SK-N-SH (cell line): ENCODE measurements around the gene ROBO1. TPM values are rescaled to one million over a fixed set of nuclear protein-coding genes. Genes with fewer than 3 reads are reported as not detected.

Source experiments
- CTCF ChIA-PET: fragments of 300-600, 350-600 bp; formaldehyde crosslinking; extraction: SDS; loops from one replicate; lab custom pipeline; 2021; lab: Yijun Ruan, JAX
- POLR2A ChIA-PET: fragments of 350-600 bp; sonication (Branson Sonifier 250); formaldehyde crosslinking; extraction: SDS; loops from one replicate; lab custom pipeline; 2020; ENCODE audit warnings: antibody characterized with exemption, inconsistent platforms; lab: Yijun Ruan, JAX
- DNase-seq: peaks from one replicate; pipeline ENCODE4 v3.0.0; 2012
- H2AFZ ChIP-seq: fragments of 200-600 bp; sonication (generic); 2 replicates; pipeline ENCODE4 v1.8.1; 2016; ENCODE audit warnings: antibody characterized with exemption, mild to moderate bottlenecking, low read depth
- H3F3A ChIP-seq: fragments of 200-600 bp; sonication (generic); replicated peaks from 2 replicates; pipeline ENCODE3; 2016; ENCODE audit warnings: antibody characterized with exemption, mild to moderate bottlenecking; ENCODE audit not compliant: insufficient read depth
- H3K27ac ChIP-seq, 2 experiments: fragments of 200-500 bp in 1 of 2; fragments of 200-600 bp in 1 of 2; sonication (Bioruptor generic) in 1 of 2; sonication (generic), shearing (Covaris generic) in 1 of 2; 2 replicates each; pipeline versions ENCODE4 v1.5.1 to v1.6.1; 2014 to 2016; ENCODE audit warnings: low read depth in 2 of 2, inconsistent platforms in 1 of 2, low read length in 1 of 2, mild to moderate bottlenecking in 1 of 2, mixed read lengths in 1 of 2
- H3K27me3 ChIP-seq: fragments of 200-600 bp; sonication (generic), shearing (Covaris generic); 2 replicates; pipeline ENCODE4 v1.6.1; 2016; ENCODE audit warnings: mixed run types; ENCODE audit not compliant: insufficient read depth
- H3K36me3 ChIP-seq, 2 experiments: fragments of 200-500 bp in 1 of 2; fragments of 200-600 bp in 1 of 2; sonication (Bioruptor generic) in 1 of 2; sonication (generic) in 1 of 2; replicated peaks in 1 of 2; 2 replicates each; pipeline versions ENCODE3 to v1.5.1; 2014 to 2016; ENCODE audit warnings: low read length in 1 of 2, mild to moderate bottlenecking in 1 of 2; ENCODE audit not compliant: insufficient read depth in 2 of 2, control insufficient read depth in 1 of 2
- H3K4me1 ChIP-seq, 2 experiments: fragments of 200-500 bp in 1 of 2; fragments of 200-600 bp in 1 of 2; sonication (Bioruptor generic) in 1 of 2; sonication (generic), shearing (Covaris generic) in 1 of 2; 2 replicates each; pipeline versions ENCODE4 v1.5.1 to v1.6.1; 2014 to 2016; ENCODE audit warnings: low read depth in 1 of 2, low read length in 1 of 2, mixed run types in 1 of 2; ENCODE audit not compliant: insufficient read depth in 2 of 2, control insufficient read depth in 1 of 2
- H3K4me2 ChIP-seq: fragments of 200-600 bp; sonication (generic), shearing (Covaris generic); 2 replicates; pipeline ENCODE4 v1.6.1; 2017; ENCODE audit warnings: mixed run types
- H3K4me3 ChIP-seq, 2 experiments: fragments of 200-500 bp in 1 of 2; fragments of 200-600 bp in 1 of 2; sonication (Bioruptor generic) in 1 of 2; sonication (generic), shearing (Covaris generic) in 1 of 2; 2 replicates each; pipeline versions ENCODE4 v1.5.1 to v1.8.1; 2014 to 2016; ENCODE audit warnings: low read depth in 2 of 2, inconsistent platforms in 1 of 2, low read length in 1 of 2, mild to moderate bottlenecking in 1 of 2, mixed read lengths in 1 of 2, moderate library complexity in 1 of 2
- H3K79me2 ChIP-seq: fragments of 200-600 bp; sonication (generic); 2 replicates; pipeline ENCODE4 v1.8.1; 2017; ENCODE audit warnings: mild to moderate bottlenecking; ENCODE audit not compliant: insufficient read depth
- H3K9ac ChIP-seq: fragments of 200-600 bp; sonication (generic); 2 replicates; pipeline ENCODE4 v1.6.1; 2017; ENCODE audit warnings: mixed run types
- H3K9me2 ChIP-seq: fragments of 200-600 bp; sonication (generic); 2 replicates; pipeline ENCODE4 v1.6.1; 2017; ENCODE audit warnings: mixed run types
- H3K9me3 ChIP-seq: fragments of 200-600 bp; sonication (generic); 2 replicates; pipeline ENCODE4 v1.6.1; 2017; ENCODE audit warnings: mixed run types, mild to moderate bottlenecking, moderate library complexity
- H4K20me1 ChIP-seq: fragments of 200-600 bp; sonication (generic); 2 replicates; pipeline ENCODE4 v1.6.1; 2017; ENCODE audit warnings: mild to moderate bottlenecking, mixed run types; ENCODE audit not compliant: insufficient read depth
- CHD2 ChIP-seq: fragments of 150-350 bp; IDR thresholded peaks from 2 replicates; pipeline ENCODE4 v1.6.1; 2018; ENCODE audit warnings: low read length; ENCODE audit not compliant: partially characterized antibody
- CTCF ChIP-seq: fragments of 200-600 bp; sonication (generic); IDR thresholded peaks from 2 replicates; pipeline ENCODE4 v1.6.1; 2017; ENCODE audit warnings: antibody characterized with exemption, mild to moderate bottlenecking, moderate library complexity
- FOXJ3 ChIP-seq: sonication (generic); formaldehyde crosslinking; IDR thresholded peaks from 2 replicates; pipeline ENCODE4 v1.5.1; 2020; ENCODE audit warnings: mild to moderate bottlenecking, missing genetic modification reagents
- FOXM1 ChIP-seq: IDR thresholded peaks from 2 replicates; pipeline ENCODE4 v1.4.0; 2012; ENCODE audit warnings: low read depth, mild to moderate bottlenecking
- GABPA ChIP-seq: IDR thresholded peaks from 2 replicates; pipeline ENCODE4 v1.4.0; 2012; ENCODE audit warnings: low read depth, mild to moderate bottlenecking
- JUND ChIP-seq: IDR thresholded peaks from 2 replicates; pipeline ENCODE4 v1.4.0; 2012
- NFIC ChIP-seq: IDR thresholded peaks from 2 replicates; pipeline ENCODE4 v1.4.0; 2012; ENCODE audit warnings: borderline replicate concordance
- NRF1 ChIP-seq: IDR thresholded peaks from 2 replicates; pipeline ENCODE4 v1.6.1; 2012; ENCODE audit warnings: low read depth, mild to moderate bottlenecking, low read length
- RAD21 ChIP-seq: IDR thresholded peaks from 2 replicates; pipeline ENCODE4 v1.6.1; 2012; ENCODE audit warnings: mild to moderate bottlenecking, low read length
- RFX5 ChIP-seq: IDR thresholded peaks from 2 replicates; pipeline ENCODE4 v1.6.1; 2012; ENCODE audit warnings: mild to moderate bottlenecking, improper control_type of control experiment, low read length
- SMC3 ChIP-seq: IDR thresholded peaks from 2 replicates; pipeline ENCODE4 v1.6.1; 2012; ENCODE audit warnings: low read depth, low read length, improper control_type of control experiment
- YY1 ChIP-seq: IDR thresholded peaks from 2 replicates; pipeline ENCODE4 v1.4.0; 2012; ENCODE audit warnings: low read depth, mild to moderate bottlenecking
- ZBTB33 ChIP-seq: IDR thresholded peaks from 2 replicates; pipeline ENCODE4 v1.4.0; 2012; ENCODE audit warnings: low read depth, borderline replicate concordance
- WGBS: methylation state at CpG from one replicate; pipeline ENCODE4 v1.1.6; 2017; ENCODE audit warnings: low lambda C conversion rate; 5-methylcytosine and 5-hydroxymethylcytosine counted together
- polyA plus RNA-seq, 3 experiments: library from polyadenylated mRNA; depleted of rRNA; stranded (reverse); fragments of >200 nt; gene quantifications; 2 replicates each; pipeline ENCODE4 v1.2.3, GENCODE V29; 2012
- TF ChIP-seq, protein P1 (sequence below): IDR thresholded peaks from 2 replicates; pipeline ENCODE4 v1.6.1; 2012; ENCODE audit warnings: mild to moderate bottlenecking, low read depth, low read length, moderate library complexity

ROBO1 gene
- polyA plus RNA-seq, 1 of the 3 experiments (the other 2 are of a cell fraction): 22.7 TPM

DNA sequence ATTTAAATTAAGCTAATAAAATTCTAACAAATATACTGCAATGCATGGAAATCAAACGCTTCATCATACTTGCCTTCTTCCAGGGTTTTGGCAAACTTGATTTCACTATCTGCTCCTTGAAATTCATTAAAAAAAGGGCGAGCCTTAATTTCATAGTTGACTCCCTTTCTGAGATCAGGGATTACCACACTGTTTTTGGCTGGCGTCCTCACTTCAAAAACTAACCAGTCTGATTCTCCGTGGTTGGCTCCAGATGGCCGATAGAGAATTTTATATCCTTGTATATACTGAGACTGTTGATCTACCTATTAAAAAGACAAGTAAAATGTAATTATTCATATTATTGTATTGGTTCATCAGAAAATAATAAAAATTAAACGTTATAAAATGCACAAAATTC lies 1106.8 kb downstream of the ROBO1 start:
- Histone ChIP-seq H3K27me3 (no peaks in the 10 kb centered on the region), H2AFZ (no peak overlapping the region), H3K9me3 (no peaks in the 10 kb centered on the region), H3K79me2 (no peaks in the 10 kb centered on the region), H3K4me2 (no peak overlapping the region), H3K9me2 (no peaks in the 10 kb centered on the region), H3K9ac (no peak overlapping the region), H3K4me1 (peaks cover 0 to 1% of the 10 kb centered on the region in 2 experiments; a peak in 1 of 4 replicates), H4K20me1 (no peaks in the 10 kb centered on the region), H3K4me3 (no peak overlapping the region), H3K27ac (no peak overlapping the region), H3F3A (peaks cover 7% of the 10 kb centered on the region), H3K36me3 (peaks cover 3 to 19% of the 10 kb centered on the region in 2 experiments)
- CTCF ChIA-PET: interaction anchor here (1.0 to 2.4 kb wide), 6 partner anchors 15 to 701 kb away, joined by 3 to 12 read pairs (median 3); no protein-coding TSS in a partner anchor
- no peak for DNase-seq
- 84% methylated on average over 6 of the region's 6 CpGs for WGBS
- TF ChIP-seq RAD21 (no peak), NFIC (no peak), NRF1 (no peak), GABPA (no peak), RFX5 (no peak), YY1 (no peak), FOXJ3 (CRISPR knock-in tag) (no peak), JUND (no peak), ZBTB33 (no peak)
- TF ChIP-seq, protein P1, sequence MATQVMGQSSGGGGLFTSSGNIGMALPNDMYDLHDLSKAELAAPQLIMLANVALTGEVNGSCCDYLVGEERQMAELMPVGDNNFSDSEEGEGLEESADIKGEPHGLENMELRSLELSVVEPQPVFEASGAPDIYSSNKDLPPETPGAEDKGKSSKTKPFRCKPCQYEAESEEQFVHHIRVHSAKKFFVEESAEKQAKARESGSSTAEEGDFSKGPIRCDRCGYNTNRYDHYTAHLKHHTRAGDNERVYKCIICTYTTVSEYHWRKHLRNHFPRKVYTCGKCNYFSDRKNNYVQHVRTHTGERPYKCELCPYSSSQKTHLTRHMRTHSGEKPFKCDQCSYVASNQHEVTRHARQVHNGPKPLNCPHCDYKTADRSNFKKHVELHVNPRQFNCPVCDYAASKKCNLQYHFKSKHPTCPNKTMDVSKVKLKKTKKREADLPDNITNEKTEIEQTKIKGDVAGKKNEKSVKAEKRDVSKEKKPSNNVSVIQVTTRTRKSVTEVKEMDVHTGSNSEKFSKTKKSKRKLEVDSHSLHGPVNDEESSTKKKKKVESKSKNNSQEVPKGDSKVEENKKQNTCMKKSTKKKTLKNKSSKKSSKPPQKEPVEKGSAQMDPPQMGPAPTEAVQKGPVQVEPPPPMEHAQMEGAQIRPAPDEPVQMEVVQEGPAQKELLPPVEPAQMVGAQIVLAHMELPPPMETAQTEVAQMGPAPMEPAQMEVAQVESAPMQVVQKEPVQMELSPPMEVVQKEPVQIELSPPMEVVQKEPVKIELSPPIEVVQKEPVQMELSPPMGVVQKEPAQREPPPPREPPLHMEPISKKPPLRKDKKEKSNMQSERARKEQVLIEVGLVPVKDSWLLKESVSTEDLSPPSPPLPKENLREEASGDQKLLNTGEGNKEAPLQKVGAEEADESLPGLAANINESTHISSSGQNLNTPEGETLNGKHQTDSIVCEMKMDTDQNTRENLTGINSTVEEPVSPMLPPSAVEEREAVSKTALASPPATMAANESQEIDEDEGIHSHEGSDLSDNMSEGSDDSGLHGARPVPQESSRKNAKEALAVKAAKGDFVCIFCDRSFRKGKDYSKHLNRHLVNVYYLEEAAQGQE: no peak
- POLR2A ChIA-PET: no interaction called here

- ChIA-PET CTCF (interaction anchor here (1.0 to 5.3 kb wide), 7 partner anchors 13 to 373 kb away, joined by 3 to 54 read pairs (median 12); no protein-coding TSS in a partner anchor), POLR2A (no interaction called here)
- H3K36me3 ChIP-seq: peaks cover 10 to 18% of the 10 kb centered on the region in 2 experiments
- no peak overlapping the region for H3K9ac ChIP-seq
- H3K27me3 ChIP-seq: no peaks in the 10 kb centered on the region
- no peaks in the 10 kb centered on the region for H3K9me2 ChIP-seq
- peak; percentile 72 for TF ChIP-seq SMC3
- peak; percentile 76 for TF ChIP-seq CTCF
- TF ChIP-seq FOXM1: no peak
- TF ChIP-seq CHD2: no peak
- peak; percentile 84 for TF ChIP-seq RAD21
- H2AFZ ChIP-seq: no peak overlapping the region
- H3K79me2 ChIP-seq: no peaks in the 10 kb centered on the region
- H3K4me2 ChIP-seq: no peak overlapping the region
- H3K4me3 ChIP-seq: no peak overlapping the region
- H3F3A ChIP-seq: peaks cover 7% of the 10 kb centered on the region
- peak; percentile 21 for DNase-seq
- H3K4me1 ChIP-seq: no peaks in the 10 kb centered on the region
- 51% methylated on average over 6 of the region's 6 CpGs for WGBS
- no peaks in the 10 kb centered on the region for H3K9me3 ChIP-seq
- no peak overlapping the region for H3K27ac ChIP-seq
- H4K20me1 ChIP-seq: no peaks in the 10 kb centered on the region
Measured at GRCh38 chr3:78659386-78659987, 1108.3 kb downstream of the ROBO1 start.
